ENCODE data around the gene MYL7.

DNA sequence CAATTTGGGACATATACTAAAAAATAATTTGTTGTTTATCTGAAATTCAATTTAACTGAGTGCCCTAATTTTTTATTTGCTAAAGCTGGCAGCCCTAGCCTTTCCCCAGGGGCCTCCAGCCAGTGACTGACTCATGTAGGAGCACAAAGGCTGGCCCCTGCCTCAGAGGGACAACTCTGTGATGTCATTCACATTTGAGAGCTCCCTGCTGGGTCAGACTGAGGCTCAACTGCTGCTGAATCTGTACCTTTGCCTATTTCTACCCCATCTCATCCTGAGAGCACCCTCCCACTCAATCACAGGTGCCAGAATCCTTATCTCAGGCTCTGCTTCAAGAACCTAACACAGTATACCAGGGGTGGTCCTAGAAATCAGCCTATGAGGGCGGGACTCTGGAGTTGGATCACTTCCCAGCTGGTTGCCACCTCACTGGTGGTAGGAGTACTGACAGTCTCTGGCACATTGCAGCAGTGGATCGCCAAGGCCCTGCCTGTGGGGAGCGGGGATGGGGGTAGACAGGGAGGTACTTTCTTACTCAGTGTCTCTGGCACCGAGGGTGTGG, 36.5 kb upstream of the MYL7 start:
- TF ChIP-seq POLR2AphosphoS5 (IDR thresholded peaks at IDR 0.05) (no peak), POLR2A (IDR thresholded peaks at IDR 0.05) (no peak)

Data from spleen (tissue), 3 donors.